ENCODE results near the gene GABRB3.

DNA sequence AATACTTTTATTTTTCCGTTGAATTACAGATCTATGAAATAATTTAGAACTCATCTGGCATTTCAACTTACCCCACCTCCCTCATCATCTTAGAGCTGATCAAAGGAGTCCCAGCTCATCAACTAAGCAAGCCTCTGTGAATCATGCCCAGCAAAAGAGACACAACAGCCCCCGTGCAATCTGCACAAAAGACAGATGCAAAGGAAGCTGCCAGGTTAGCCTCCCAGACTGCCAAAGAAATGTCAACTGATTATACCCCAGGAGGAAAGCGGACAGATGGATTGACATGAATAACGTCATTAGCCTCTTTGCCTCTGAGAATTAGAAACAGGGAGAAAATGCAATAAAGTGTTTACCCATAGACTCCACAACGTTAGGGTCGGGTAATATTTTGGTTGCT is 75.0 kb downstream of the GABRB3 start:
- TF ChIP-seq, protein P1, sequence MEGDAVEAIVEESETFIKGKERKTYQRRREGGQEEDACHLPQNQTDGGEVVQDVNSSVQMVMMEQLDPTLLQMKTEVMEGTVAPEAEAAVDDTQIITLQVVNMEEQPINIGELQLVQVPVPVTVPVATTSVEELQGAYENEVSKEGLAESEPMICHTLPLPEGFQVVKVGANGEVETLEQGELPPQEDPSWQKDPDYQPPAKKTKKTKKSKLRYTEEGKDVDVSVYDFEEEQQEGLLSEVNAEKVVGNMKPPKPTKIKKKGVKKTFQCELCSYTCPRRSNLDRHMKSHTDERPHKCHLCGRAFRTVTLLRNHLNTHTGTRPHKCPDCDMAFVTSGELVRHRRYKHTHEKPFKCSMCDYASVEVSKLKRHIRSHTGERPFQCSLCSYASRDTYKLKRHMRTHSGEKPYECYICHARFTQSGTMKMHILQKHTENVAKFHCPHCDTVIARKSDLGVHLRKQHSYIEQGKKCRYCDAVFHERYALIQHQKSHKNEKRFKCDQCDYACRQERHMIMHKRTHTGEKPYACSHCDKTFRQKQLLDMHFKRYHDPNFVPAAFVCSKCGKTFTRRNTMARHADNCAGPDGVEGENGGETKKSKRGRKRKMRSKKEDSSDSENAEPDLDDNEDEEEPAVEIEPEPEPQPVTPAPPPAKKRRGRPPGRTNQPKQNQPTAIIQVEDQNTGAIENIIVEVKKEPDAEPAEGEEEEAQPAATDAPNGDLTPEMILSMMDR (IDR thresholded peaks at IDR 0.05) = no peak
- TF ChIP-seq POLR2A (IDR thresholded peaks at IDR 0.05) = no peak

Data from tibial nerve (tissue), 3 donors.